Left lung (tissue), 10 donors: ENCODE measurements around the gene AP3S2. TPM values are rescaled to one million over a fixed set of nuclear protein-coding genes. Genes with fewer than 3 reads are reported as not detected.

ENCODE experiments used
- ATAC-seq: fragments of 200-7000 bp; cut with Tn5 transposase; one replicate; pipeline ENCODE4 v1.9.1; 2020; ENCODE audit warnings: moderate library complexity
- DNase-seq, 4 donors: peaks; one replicate each; pipeline ENCODE4 v3.0.0-alpha.2; 2013 to 2020
- H3K27ac ChIP-seq, 2 donors: fragments of 200-600 bp; sonication (generic) in 1 of 2; one replicate each; pipeline versions ENCODE4 v1.5.0 to v1.8.0; 2020 to 2021
- H3K27me3 ChIP-seq, 2 donors: fragments of 200-600 bp; sonication (generic) in 1 of 2; one replicate each; pipeline versions ENCODE4 v1.5.0 to v1.8.0; 2020 to 2021
- H3K36me3 ChIP-seq, 2 donors: fragments of 200-600 bp; sonication (generic) in 1 of 2; one replicate each; pipeline versions ENCODE4 v1.5.0 to v1.8.0; 2020 to 2021
- H3K4me1 ChIP-seq, 2 donors: fragments of 200-600 bp; one replicate each; pipeline ENCODE4 v1.8.0; 2021
- H3K4me3 ChIP-seq, 2 donors: fragments of 200-600 bp; sonication (generic) in 1 of 2; one replicate each; pipeline versions ENCODE4 v1.5.0 to v1.8.0; 2020 to 2021; ENCODE audit warnings: mild to moderate bottlenecking in 1 of 2
- H3K9me3 ChIP-seq, 2 donors: fragments of 200-600 bp; sonication (generic) in 1 of 2; one replicate each; pipeline versions ENCODE4 v1.5.0 to v1.8.0; 2020 to 2021
- CTCF ChIP-seq, 2 donors: fragments of 200-600 bp; sonication (generic) in 1 of 2; IDR thresholded peaks; one replicate each; pipeline versions ENCODE4 v1.5.0 to v1.8.0; 2021; ENCODE audit warnings: antibody characterized with exemption in 2 of 2
- intact Hi-C, 2 donors: fragments of 100-400 bp; cut with DNase I; formaldehyde crosslinking; loops; one replicate each; pipeline versions ENCODE4 v1.11.2 to v1.14.2; 2022
- polyA plus RNA-seq, 6 donors: library from polyadenylated mRNA; unstranded; fragments of 120-200 nt; gene quantifications; one replicate each; pipeline ENCODE4 v1.2.1, GENCODE V29; 2013; ENCODE audit not compliant: insufficient read length in 6 of 6
- total RNA-seq, 2 donors: library from RNA; stranded (reverse); fragmentation: NEBNext Ultra II Directional; extraction: Animal tissue kit (Norgen Biotek cat#: 25700); gene quantifications; one replicate each; pipeline ENCODE4 v1.2.1, GENCODE V29; 2021
- donor health status: DM: no; HTN: yes; CAD: no.
- donor health status: DM: no; HTN: no; CAD: no.

AP3S2 gene
- total and polyA plus RNA-seq, 8 donors: 27.1 to 39.5 (median 33.7) TPM

GRCh38 chr15:89814112-89814742, 79.6 kb downstream of the AP3S2 start:
- Histone ChIP-seq H3K27me3 (peaks cover 14 to 49% of the 10 kb centered on the region in 2 donors), H3K36me3 (peaks cover 0 to 4% of the 10 kb centered on the region in 2 donors), H3K9me3 (no peaks in the 10 kb centered on the region), H3K4me1 (peaks cover 0 to 41% of the 10 kb centered on the region in 2 donors), H3K4me3 (peak overlapping the region; percentile 42 to 60), H3K27ac (peak overlapping the region; percentile 13 to 96)
- ATAC-seq: peak; percentile 29
- intact Hi-C loops: no loop called here
- DNase-seq: no peak
- no peak for TF ChIP-seq CTCF (IDR thresholded peaks at IDR 0.05)

- ATAC-seq (no peak), DNase-seq (no peak)
- peak overlapping the region in 1 of 2 donors; percentile 96 for H3K27ac ChIP-seq
- no peak for TF ChIP-seq CTCF (IDR thresholded peaks at IDR 0.05)
- peaks cover 0 to 41% of the 10 kb centered on the region in 2 donors for H3K4me1 ChIP-seq
- H3K4me3 ChIP-seq: peak overlapping the region in 1 of 2 donors; percentile 60
- peaks cover 0 to 4% of the 10 kb centered on the region in 2 donors for H3K36me3 ChIP-seq
- H3K27me3 ChIP-seq: peaks cover 14 to 49% of the 10 kb centered on the region in 2 donors
- intact Hi-C loops: no loop called here
- H3K9me3 ChIP-seq: no peaks in the 10 kb centered on the region
These were observed 80.2 kb downstream of the AP3S2 start for GRCh38 chr15:89813381-89814111.

GRCh38 chr15:89812847-89813320, 80.9 kb downstream of the AP3S2 start:
- intact Hi-C loops: no loop called here
- ATAC-seq (no peak), DNase-seq (peak in 1 of 4 donors; percentile 62)
- TF ChIP-seq CTCF (IDR thresholded peaks at IDR 0.05): no peak
- Histone ChIP-seq H3K4me1 (peaks cover 0 to 41% of the 10 kb centered on the region in 2 donors), H3K4me3 (peak overlapping the region in 1 of 2 donors; percentile 60), H3K9me3 (no peaks in the 10 kb centered on the region), H3K27ac (peak overlapping the region in 1 of 2 donors; percentile 96), H3K27me3 (peaks cover 14 to 48% of the 10 kb centered on the region in 2 donors), H3K36me3 (peaks cover 0 to 4% of the 10 kb centered on the region in 2 donors)

- Histone ChIP-seq H3K4me1 (peaks cover 0 to 41% of the 10 kb centered on the region in 2 donors), H3K27ac (peak overlapping the region in 1 of 2 donors; percentile 96), H3K4me3 (peak overlapping the region in 1 of 2 donors; percentile 60), H3K27me3 (peaks cover 14 to 41% of the 10 kb centered on the region in 2 donors), H3K9me3 (no peaks in the 10 kb centered on the region), H3K36me3 (peaks cover 0 to 4% of the 10 kb centered on the region in 2 donors)
- ATAC-seq: peak; percentile 69
- DNase-seq: peak in 1 of 4 donors; percentile 66
- intact Hi-C loops: no loop called here
- no peak for TF ChIP-seq CTCF (IDR thresholded peaks at IDR 0.05)
These were observed 81.6 kb downstream of the AP3S2 start for GRCh38 chr15:89812011-89812846.
